ENCODE results near the gene GYPC.
A peak's percentile ranks its signal among the peaks of the same experiment; 100 is the strongest.
"Not testable (repeated sequence)": the region's sequence is repeated elsewhere in the genome, so short reads cannot be mapped to it uniquely, and the experiment has no call there.

The GYPC gene

DNA sequence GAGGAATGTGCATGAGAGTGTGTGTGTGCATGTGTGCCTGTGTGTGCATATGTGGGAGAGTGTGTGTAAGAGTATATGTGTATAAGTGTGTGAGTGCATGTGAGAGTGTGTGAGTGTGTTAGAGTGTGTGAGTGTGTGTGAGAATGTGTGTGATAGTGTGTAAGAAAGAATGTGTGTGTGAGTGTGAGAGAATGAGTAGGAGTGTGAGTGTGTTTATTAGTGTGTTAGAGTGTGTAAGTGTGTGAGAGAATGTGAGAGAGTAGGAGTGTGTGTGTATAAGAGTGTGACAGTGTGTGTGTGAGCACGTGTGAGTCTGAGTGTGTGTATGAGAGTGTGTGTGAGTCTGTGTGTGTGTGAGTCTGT lies 21.2 kb downstream of the GYPC start:
- TF ChIP-seq TAF1 (IDR thresholded peaks at IDR 0.05; ENCODE audit: low read depth, low read length) (no peak), POLR2AphosphoS5 (IDR thresholded peaks at IDR 0.05; ENCODE audit: low read depth, low read length) (no peak), PAX5 (IDR thresholded peaks at IDR 0.05; ENCODE audit: insufficient read depth, low read length, severe bottlenecking) (no peak), POU2F2 (IDR thresholded peaks at IDR 0.05; ENCODE audit: low read depth, low read length) (no peak), SPI1 (IDR thresholded peaks at IDR 0.05; ENCODE audit: low read depth, low read length) (no peak), POLR2A (IDR thresholded peaks at IDR 0.05; ENCODE audit: low read depth, low read length) (no peak)
- FAIRE-seq (peak; percentile 74), DNase-seq (ENCODE audit: insufficient read length, low spot score) (no peak)

DNA sequence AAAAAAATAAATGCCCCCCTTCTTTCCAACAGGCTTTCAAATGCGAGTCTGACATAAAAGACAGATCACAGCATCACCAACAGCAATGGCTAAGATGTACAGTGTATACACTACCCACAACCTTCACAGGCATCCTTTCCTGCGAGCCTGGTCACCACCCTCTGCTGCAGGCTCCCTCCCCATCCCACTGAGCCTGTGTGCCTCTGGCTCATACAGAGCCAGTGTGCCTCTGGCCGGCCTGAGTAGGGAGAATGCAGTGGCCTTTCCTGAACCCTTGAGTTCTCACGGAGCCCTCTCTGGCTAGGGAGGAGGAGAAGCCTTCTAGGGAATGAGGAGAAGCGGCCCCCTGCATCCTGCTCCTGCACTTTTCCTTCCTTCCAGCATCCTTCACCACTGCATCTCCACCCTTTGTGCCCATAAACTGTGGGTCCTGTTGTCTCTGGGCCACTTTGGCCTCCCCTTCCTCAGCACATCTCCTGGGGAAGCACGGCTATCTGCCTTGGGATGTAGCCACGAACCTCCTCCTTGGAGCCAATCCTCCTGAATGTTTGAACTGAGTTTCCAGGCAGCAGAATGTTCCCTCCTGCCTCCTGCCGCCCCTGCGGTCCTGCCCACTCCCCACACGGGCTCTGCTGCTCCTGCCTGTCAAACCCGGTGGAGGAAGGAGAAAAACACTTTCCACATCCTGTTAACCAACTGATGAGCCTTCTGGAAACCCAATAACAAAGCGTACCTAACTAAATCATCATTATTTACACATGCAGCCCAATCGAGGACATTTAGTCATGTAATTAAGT lies 22.5 kb downstream of the GYPC start:
- TF ChIP-seq POLR2AphosphoS5 (IDR thresholded peaks at IDR 0.05; ENCODE audit: low read depth, low read length), result no peak
- no peak for DNase-seq (ENCODE audit: insufficient read length, low spot score)

DNA sequence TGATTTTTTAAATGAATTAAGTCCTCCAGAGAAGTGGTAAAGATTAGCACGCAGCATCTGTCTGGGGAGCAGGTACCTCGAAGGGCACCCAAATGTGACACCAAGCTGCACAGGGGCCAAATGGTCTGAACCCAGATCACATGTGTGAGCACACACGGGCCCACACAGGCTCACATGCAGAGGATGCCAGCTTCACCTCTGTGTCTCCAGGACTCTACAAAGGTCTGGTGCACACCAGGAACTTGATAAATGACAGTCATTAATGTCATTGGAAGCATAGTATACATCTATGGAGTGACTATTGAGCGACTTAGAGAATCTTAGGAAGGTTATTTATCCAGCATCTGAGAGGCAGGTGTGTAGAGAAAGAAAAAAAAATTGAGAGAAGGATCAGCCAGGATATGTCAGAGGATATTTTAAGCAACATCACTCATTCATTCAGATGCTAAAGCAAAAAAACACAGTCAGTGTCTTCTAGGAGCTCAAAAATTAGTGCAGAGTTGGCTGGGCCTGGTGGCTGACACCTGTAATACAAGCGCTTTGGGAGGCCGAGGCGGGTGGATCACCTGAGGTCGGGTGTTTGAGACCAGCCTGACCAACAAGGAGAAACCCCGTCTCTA lies 23.2 kb downstream of the GYPC start:
- FAIRE-seq (no peak), DNase-seq (ENCODE audit: insufficient read length, low spot score) (no peak)
- TF ChIP-seq PAX5 (IDR thresholded peaks at IDR 0.05; ENCODE audit: insufficient read depth, low read length, severe bottlenecking), result no peak
- TF ChIP-seq TAF1 (IDR thresholded peaks at IDR 0.05; ENCODE audit: low read depth, low read length), result no peak
- TF ChIP-seq POLR2AphosphoS5 (IDR thresholded peaks at IDR 0.05; ENCODE audit: low read depth, low read length), result no peak
- TF ChIP-seq POLR2A (IDR thresholded peaks at IDR 0.05; ENCODE audit: low read depth, low read length), result no peak
- no peak for TF ChIP-seq SPI1 (IDR thresholded peaks at IDR 0.05; ENCODE audit: low read depth, low read length)
- no peak for TF ChIP-seq POU2F2 (IDR thresholded peaks at IDR 0.05; ENCODE audit: low read depth, low read length)

More for the DNA sequence above, 22.5 kb downstream of the GYPC start:
- FAIRE-seq, result no peak

DNA sequence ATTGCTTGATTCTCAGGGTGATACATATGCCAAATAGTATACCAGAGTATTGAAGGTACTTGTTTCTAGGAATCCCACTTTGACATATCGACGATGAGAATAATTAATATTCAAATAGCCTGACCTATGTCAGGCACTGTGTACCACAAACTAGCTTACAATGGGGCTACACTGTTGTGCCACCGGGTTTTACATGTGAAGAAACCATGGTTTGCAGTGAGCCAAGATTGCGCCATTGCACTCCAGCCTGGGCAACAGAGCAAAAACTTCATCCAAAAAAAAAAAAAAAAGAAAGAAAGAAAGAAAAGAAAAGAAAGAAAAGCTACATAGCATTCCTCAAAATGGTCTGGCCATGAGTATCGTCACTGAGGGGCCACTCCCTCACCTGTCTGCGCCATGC lies 25.5 kb downstream of the GYPC start:
- DNase-seq (ENCODE audit: insufficient read length, low spot score) (no peak), FAIRE-seq (no peak)
- TF ChIP-seq POLR2A (IDR thresholded peaks at IDR 0.05; ENCODE audit: low read depth, low read length) (no peak), POLR2AphosphoS5 (IDR thresholded peaks at IDR 0.05; ENCODE audit: low read depth, low read length) (no peak), POU2F2 (IDR thresholded peaks at IDR 0.05; ENCODE audit: low read depth, low read length) (no peak), PAX5 (IDR thresholded peaks at IDR 0.05; ENCODE audit: insufficient read depth, low read length, severe bottlenecking) (no peak), TAF1 (IDR thresholded peaks at IDR 0.05; ENCODE audit: low read depth, low read length) (no peak), SPI1 (IDR thresholded peaks at IDR 0.05; ENCODE audit: low read depth, low read length) (no peak)

DNA sequence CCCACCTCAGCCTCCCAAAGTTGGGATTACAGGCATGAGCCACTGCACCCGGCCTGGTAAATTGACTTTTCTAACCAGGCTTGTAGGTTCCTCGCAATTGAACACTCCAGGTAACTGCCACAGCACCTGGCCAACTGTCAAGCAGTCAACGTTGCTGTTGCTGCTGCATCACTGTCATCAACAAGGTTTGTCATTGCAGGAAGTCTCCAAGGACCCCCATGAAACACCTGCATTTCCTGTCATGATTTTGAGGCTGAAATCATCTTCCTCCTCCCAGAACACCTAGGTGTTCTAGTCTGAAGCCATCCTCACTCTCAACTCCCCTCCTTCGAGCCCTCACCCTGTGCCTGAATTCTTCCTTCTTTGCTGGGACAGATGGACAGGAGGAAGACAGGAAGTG lies 29.7 kb downstream of the GYPC start:
- no peak for FAIRE-seq
- TF ChIP-seq PAX5 (IDR thresholded peaks at IDR 0.05; ENCODE audit: insufficient read depth, low read length, severe bottlenecking) (no peak), POU2F2 (IDR thresholded peaks at IDR 0.05; ENCODE audit: low read depth, low read length) (no peak), POLR2A (IDR thresholded peaks at IDR 0.05; ENCODE audit: low read depth, low read length) (no peak), SPI1 (IDR thresholded peaks at IDR 0.05; ENCODE audit: low read depth, low read length) (no peak), TAF1 (IDR thresholded peaks at IDR 0.05; ENCODE audit: low read depth, low read length) (no peak)

DNA sequence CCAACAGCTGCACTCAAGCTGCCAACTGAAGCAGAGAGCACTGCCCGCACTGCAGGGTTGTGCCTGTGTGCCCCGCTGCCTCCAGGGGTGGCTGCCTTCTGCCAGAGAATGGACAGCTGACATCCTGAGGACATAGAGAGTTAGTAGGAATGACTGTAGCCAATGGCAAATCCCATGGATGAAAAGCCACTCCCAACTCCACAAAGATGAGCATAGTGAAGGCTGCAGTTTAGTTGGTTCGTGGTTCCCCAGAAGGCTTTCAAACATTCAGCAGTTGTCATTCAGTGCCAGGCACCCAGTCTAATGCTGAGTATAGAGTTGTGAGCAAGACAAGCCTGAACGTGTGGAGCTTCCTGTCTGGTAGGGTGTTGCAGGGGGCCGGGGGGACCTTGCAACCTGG lies 30.3 kb downstream of the GYPC start:
- no peak for DNase-seq (ENCODE audit: insufficient read length, low spot score)
- FAIRE-seq, result peak; percentile 26
- TF ChIP-seq POLR2AphosphoS5 (IDR thresholded peaks at IDR 0.05; ENCODE audit: low read depth, low read length) (no peak), TAF1 (IDR thresholded peaks at IDR 0.05; ENCODE audit: low read depth, low read length) (no peak)

More for the DNA sequence above, 29.7 kb downstream of the GYPC start:
- DNase-seq (ENCODE audit: insufficient read length, low spot score), result no peak

DNA sequence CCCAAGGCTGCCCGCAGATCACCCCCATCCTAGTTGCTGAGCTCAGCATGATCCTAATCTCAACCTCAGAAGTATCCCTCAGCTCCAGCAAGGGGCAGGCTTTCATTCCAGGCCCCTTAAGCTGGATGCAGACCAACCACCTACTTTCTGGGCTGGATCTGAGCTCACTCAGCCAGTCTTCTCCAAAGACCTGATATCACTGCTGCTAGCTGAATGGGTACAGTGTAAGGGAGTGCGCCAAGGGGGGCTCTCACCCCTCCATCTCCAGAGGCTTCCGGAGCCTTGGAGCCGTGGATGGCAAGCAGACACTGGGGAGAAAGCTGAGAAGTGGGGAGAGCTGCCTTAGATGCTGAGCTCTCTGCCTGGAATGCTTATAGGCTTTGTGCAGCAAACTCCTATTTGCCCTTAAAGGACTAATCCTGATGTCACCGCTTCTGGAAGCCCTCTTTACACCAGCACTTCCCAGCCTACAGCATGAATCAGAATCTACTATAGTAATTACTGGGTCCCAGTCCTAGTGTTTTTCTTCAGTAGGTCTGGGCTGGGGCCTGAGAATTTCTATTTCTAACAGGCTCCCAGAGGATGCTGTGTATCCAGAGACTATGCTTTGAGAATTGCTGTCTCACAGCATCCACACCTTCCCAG lies 31.0 kb downstream of the GYPC start:
- TF ChIP-seq POU2F2 (IDR thresholded peaks at IDR 0.05; ENCODE audit: low read depth, low read length) (no peak), POLR2AphosphoS5 (IDR thresholded peaks at IDR 0.05; ENCODE audit: low read depth, low read length) (no peak), SPI1 (IDR thresholded peaks at IDR 0.05; ENCODE audit: low read depth, low read length) (no peak), PAX5 (IDR thresholded peaks at IDR 0.05; ENCODE audit: insufficient read depth, low read length, severe bottlenecking) (no peak), POLR2A (IDR thresholded peaks at IDR 0.05; ENCODE audit: low read depth, low read length) (no peak), TAF1 (IDR thresholded peaks at IDR 0.05; ENCODE audit: low read depth, low read length) (no peak)
- FAIRE-seq, result no peak
- DNase-seq (ENCODE audit: insufficient read length, low spot score), result no peak

DNA sequence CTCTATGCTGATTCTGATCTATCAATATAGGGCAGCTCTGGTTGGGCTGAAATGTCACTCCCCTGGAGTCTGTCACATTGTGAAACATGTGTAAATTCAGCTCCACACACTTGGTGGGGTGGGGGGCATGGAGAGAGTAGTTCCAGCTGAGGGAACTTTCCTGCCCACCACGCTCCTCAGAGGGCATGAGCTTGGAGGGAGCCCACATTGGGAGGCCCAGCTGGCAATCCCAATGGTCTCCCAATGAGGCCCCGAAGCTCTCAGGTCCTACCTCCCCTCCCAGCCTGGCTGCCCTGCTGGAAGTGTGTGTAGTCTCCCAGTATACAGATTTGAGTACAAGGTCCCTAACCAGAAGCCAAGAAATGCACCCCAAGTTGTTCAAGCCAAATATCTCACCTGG lies 31.5 kb downstream of the GYPC start:
- no peak for FAIRE-seq
- no peak for TF ChIP-seq TAF1 (IDR thresholded peaks at IDR 0.05; ENCODE audit: low read depth, low read length)
- no peak for TF ChIP-seq POLR2A (IDR thresholded peaks at IDR 0.05; ENCODE audit: low read depth, low read length)
- no peak for TF ChIP-seq POU2F2 (IDR thresholded peaks at IDR 0.05; ENCODE audit: low read depth, low read length)
- TF ChIP-seq SPI1 (IDR thresholded peaks at IDR 0.05; ENCODE audit: low read depth, low read length), result no peak
- TF ChIP-seq POLR2AphosphoS5 (IDR thresholded peaks at IDR 0.05; ENCODE audit: low read depth, low read length), result no peak
- no peak for TF ChIP-seq PAX5 (IDR thresholded peaks at IDR 0.05; ENCODE audit: insufficient read depth, low read length, severe bottlenecking)

DNA sequence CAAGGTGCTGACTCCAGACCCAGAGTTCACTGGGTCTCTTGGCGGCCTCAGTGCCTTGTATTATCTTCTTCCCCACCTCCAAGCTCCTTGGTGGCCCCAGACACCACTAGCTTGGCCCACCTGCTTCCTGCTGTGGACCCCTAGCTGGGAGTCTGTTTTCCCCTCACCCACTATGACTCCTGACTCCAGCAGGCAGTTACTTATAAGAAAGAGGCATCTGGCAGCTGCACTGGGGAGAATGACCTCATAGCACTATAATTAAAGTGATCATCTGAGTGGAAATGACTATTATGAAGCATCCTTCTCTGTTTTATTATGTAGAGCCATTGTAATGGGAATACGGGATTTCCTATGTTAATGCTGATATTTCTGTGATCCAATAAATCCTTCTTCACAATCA lies 32.6 kb downstream of the GYPC start:
- DNase-seq (ENCODE audit: insufficient read length, low spot score); FAIRE-seq: not testable (repeated sequence)

More for the DNA sequence above, 31.5 kb downstream of the GYPC start:
- DNase-seq (ENCODE audit: insufficient read length, low spot score), result no peak

DNA sequence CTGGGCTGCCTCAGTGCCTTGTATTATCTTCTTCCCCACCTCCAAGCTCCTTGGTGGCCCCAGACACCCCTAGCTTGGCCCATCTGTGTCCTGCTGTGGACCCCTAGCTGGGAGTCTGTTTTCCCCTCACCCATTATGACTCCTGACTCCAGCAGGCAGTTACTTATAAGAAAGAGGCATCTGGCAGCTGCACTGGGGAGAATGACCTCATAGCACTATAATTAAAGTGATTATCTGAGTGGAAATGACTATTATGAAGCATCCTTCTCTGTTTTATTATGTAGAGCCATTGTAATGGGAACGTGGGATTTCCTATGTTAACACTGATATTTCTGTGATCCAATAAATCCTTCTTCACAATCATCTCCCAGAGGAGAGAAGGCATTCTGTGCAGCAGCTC lies 36.3 kb downstream of the GYPC start:
- FAIRE-seq; DNase-seq (ENCODE audit: insufficient read length, low spot score): not testable (repeated sequence)

DNA sequence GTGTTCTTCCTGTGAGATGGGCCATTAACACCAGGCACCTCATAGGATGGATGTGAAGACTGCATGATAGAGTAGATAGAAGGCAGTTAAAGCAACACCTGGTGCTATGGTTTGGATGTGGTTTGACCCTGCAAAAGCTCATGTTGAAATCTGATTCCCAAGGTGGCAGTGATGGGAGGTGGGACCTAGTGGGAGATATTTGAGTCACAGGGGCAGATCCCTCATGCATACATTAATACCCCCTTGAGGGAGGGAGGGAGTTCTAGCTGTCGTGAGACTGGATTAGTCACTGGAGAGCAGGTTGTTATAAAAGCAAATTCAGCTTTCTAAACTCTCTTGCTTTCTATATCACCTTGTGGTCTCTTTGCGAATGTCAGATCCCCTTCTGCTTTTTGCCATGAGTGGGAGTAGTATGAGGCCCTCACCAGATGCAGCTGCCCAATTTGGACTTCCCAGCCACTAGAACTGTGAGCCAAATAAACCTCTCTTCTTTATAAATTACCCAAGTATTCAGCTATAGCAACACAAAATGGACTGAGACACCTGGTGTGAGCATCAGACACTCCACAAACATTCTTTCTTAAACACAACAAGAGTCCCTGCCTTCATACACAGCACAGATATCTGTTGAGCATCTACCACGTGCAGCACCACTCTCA lies 37.1 kb downstream of the GYPC start:
- not testable (repeated sequence) for DNase-seq (ENCODE audit: insufficient read length, low spot score); FAIRE-seq

Measured in GM12891 (cell line).